Measurements from ENCODE around the gene COX6A1.
"Not testable (repeated sequence)": the region's sequence is repeated elsewhere in the genome, so short reads cannot be mapped to it uniquely, and the experiment has no call there.

DNA sequence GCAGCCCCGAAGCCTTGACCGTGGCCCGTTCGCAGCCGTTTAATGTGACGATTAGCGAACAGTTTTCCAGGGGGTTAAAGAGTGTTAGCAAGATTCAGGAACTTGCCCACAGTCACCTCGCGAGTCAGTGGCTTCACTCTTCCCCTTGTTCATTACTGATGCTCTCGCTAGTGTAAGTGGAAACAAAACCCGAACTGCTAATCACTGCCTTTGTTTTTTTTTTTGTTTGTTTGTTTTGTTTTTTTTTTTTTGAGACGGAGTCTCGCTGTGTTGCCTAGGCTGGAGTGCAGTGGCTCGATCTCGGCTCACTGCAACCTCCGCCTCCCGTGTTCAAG, 8.9 kb downstream of the COX6A1 start:
- TF ChIP-seq, protein P1, sequence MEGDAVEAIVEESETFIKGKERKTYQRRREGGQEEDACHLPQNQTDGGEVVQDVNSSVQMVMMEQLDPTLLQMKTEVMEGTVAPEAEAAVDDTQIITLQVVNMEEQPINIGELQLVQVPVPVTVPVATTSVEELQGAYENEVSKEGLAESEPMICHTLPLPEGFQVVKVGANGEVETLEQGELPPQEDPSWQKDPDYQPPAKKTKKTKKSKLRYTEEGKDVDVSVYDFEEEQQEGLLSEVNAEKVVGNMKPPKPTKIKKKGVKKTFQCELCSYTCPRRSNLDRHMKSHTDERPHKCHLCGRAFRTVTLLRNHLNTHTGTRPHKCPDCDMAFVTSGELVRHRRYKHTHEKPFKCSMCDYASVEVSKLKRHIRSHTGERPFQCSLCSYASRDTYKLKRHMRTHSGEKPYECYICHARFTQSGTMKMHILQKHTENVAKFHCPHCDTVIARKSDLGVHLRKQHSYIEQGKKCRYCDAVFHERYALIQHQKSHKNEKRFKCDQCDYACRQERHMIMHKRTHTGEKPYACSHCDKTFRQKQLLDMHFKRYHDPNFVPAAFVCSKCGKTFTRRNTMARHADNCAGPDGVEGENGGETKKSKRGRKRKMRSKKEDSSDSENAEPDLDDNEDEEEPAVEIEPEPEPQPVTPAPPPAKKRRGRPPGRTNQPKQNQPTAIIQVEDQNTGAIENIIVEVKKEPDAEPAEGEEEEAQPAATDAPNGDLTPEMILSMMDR (conservative IDR thresholded peaks at IDR 0.05; ENCODE audit: low read depth, low read length): not testable (repeated sequence)
- not testable (repeated sequence) for TF ChIP-seq EZH2 (IDR thresholded peaks at IDR 0.05; ENCODE audit: borderline replicate concordance, low read depth, low read length, poor library complexity, severe bottlenecking)

All from A673 (cell line).